Right forelimb (tissue), 1 donor: Measurements from ENCODE around the gene LDB2.

Experiments used
- DNase-seq: peaks from one replicate; pipeline ENCODE4 v3.0.0-alpha.2; 2018

The LDB2 gene

DNA sequence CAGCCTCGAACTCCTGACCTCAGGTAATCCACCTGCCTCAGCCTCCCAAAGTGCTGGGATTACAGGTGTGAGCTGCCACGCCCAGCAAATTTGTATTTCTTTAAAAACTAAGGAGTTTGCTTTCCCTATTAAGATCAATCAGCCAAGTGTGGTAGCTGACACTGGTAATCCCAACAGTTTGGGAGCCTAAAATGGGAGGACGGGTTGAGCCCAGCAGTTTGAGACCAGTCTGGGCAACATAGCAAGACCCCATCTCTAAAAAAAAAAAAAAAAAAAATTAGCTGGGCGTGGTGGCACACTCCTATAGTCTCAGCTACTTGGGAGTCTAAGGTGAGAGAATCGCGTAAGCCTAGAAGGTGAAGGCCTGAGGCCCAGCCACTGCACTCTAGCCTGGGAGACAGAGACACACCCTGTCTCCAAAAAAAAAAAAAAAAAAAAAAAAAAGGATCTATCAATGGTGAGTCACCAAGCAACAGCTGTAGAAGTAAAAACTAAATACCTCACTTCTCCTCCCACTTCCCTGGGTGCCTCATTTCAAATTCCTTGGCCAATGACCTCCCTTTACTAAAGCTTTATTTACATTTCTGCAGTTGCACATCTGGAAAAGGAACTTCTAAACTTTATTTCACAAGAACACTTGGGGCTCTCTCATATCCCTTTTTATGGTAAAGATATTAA lies 54.5 kb downstream of the LDB2 start:
- no peak for DNase-seq

DNA sequence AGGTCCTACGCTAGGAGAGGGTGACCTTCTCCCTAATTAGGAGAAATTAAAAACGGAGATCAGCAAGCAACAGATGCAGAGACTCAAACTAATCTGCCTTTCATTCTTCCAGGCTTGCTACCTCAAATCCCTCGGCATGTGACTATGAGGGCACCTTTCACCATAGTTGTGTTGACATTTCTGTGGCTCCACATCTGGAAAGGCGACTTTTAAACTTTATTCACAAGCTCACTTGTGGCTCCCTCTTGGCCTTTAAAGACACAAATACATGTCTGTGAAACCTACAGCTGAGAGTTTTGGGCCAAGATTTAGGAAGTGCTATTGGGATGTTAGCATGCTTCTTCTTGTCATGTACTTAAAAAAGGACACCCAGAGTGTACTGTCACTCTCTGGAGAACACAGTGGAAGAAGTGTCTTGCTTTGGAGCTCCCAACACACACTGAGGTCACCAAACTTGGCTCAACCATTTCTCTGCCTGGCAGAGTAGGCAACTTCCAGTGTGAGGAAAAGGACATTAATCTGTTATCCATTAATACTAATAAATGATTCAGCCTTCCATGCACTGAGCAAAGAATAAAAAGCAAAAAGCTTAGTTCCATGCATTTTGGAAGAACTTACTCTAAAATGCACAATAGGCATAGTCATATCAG lies 60.1 kb downstream of the LDB2 start:
- no peak for DNase-seq

- DNase-seq = no peak
These were observed 61.0 kb downstream of the LDB2 start for GRCh38 chr4:16837475-16837874.

DNA sequence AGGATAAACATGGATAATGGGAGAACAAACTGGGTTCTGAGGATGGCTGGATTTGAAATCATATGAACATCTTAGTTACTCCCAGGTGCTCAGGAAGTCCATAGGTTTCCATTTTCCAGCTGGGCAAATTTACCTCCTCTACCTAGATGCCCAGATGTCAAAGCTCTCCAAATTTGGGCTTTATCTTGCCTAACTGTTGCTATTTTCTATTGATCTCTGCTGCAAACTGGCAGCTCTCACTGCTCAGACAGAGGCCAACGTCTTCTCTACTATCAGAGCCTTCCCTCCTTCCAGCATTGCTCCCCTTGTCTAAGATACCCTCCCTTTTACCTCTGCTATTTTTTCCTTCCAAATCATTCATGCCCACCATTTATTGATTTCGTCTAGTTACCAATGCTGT lies 62.1 kb downstream of the LDB2 start:
- no peak for DNase-seq

GRCh38 chr4:16835597-16836247 lies 62.7 kb downstream of the LDB2 start:
- DNase-seq = no peak

GRCh38 chr4:16834814-16835213 lies 63.6 kb downstream of the LDB2 start:
- DNase-seq = no peak

DNA sequence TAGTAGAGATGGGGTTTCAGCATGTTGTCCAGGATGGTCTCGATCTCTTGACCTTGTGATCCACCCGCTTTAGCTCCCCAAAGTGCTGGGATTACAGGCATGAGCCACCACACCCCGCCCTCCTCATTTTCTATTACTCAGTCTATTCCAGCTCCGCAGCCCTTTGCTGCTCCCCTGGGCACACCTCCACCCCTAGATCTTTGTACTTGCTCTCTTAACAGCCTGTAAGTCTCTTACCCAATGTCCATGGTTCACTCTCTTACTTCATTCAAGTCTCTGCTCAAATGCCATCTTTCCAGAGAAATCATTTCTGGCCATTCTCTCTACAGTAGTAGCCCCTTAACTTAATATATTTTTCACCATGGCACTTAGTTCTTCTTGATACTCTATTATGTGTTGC lies 64.7 kb downstream of the LDB2 start:
- no peak for DNase-seq

- DNase-seq = no peak
These were observed 68.4 kb downstream of the LDB2 start for GRCh38 chr4:16830081-16830480.

- DNase-seq = no peak
These were observed 70.4 kb downstream of the LDB2 start for GRCh38 chr4:16827794-16828724.

DNA sequence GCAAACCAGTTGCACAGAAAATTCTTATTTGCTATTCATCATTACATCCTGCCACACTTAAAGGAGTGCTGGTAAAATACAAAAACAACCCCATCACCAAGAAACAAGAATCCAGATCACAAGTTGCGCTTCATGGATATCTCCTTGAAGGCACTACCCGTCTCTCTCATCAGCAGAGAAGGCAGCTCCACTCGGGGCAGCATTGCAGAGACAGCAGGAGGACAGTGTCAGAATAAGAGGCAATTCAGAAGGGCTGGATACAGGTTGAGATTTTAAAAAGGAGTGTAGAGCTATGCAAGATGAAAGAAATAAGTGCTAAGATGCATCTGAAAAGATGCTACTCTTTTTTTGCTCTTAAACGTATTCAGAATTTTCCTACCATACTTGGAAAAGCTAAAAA lies 71.4 kb downstream of the LDB2 start:
- no peak for DNase-seq

- no peak for DNase-seq
These were observed 72.0 kb downstream of the LDB2 start for GRCh38 chr4:16826406-16826910.

GRCh38 chr4:16824278-16824806 lies 74.1 kb downstream of the LDB2 start:
- DNase-seq = no peak

DNA sequence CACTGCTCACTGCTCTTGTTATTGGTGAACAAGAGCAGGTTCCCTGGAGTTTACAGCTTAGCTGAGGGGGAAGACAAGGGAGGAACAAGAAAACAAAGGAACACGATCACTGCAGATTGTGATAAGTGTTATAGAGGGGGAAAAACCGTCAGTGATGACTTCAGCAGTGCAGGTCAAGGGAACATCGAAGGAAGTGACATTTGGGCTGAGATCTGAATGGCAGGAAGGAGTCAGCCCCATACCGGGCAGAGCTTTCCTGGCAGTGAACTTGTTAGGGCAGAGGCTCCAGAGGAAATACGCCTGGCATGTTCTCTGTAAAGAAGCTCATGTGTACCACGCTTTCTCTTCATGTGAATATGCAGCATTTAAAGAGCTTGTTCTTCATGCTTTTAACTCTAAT lies 78.1 kb downstream of the LDB2 start:
- DNase-seq = no peak

DNA sequence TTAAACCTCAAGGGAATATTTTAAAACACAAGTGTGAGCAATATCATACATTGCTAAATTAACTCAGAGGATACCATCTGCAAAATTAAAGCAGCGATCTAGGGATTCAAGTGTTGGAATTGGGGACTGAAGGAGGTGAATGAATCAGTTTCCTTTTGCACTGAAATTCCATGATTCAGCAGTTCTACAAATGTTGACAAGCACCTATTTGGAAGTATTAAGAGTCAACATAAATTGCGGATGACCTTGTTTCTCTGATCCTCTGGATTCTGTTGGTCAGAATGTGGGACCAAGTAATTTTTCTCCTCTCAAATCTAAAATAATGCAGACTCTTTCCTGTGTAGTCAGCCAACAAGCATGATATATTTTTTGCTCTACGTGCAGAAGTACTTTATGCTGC lies 78.8 kb downstream of the LDB2 start:
- DNase-seq = no peak

DNA sequence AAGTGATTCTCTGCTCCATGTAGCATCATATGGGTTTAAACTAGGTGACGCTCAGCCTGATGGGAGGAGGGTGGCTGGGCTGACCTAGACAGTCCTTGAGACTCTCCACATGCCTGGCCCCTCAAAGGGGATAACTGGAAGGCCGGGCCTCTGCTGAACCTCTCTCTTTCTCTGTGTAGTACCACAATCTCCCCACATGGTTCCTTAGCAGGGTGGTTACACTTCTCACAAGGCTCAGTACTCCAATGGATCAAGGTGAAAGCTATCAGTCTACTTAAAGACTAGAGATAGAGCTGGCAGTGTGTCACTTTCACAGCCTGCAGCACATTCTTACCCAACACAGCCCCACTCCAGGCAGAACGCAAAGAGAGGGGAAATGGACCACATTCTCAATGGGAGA lies 80.4 kb downstream of the LDB2 start:
- no peak for DNase-seq

DNA sequence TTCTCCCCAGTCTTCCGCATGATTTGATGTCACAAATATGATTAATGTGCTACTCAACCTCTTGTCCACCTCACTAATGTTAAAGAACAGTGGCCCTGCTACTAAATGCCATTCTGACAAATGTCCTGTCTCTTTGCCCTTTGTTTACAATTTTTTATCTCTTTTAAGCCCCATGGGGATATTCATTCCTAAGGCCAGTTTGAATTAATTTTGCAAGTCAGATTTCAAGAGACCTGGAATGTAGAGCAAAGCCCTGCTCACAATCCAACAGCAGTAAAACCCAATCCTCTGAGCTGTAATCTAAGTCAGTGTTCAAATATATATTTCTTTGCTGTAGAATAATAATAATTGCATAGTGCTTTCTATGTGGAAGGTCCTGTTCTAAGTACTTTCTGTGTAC lies 81.2 kb downstream of the LDB2 start:
- DNase-seq = no peak

DNA sequence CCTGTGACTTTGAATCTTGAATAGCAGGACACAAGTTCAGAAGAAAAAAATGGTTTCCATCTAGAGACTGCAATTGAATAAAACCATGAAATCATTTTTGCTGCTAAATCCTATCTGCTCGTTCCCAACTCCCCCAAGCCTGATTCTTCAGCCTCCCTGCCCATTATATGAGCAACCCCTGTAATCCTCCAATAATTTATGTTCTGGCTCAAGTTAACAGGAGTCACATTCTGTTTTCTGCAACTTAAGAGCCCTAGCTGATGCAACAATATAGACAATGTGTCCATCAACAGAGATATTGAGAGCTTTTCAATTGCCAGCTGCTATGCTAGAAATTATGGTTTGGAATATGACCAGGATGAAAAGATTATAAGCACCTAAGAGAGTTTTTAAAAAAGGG lies 84.1 kb downstream of the LDB2 start:
- DNase-seq = no peak

DNA sequence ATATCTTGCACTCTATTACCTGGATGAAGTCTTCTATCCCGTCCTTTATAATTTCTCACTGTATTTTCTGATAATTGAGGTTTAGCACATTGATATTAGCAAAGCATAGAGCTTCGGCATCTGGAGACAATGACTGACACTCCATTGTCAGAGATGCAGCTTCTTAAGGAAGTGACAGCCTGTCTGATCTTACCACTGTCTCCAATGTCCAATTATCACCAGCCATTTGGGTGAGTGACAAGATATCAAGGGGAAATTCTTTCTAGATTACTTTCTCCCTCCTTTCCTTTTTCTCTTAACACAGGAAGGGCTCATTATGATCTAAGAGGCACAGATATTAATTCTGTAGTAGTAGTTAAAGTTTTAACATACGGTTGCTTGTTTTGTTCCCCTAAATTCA lies 86.4 kb downstream of the LDB2 start:
- DNase-seq = no peak

DNA sequence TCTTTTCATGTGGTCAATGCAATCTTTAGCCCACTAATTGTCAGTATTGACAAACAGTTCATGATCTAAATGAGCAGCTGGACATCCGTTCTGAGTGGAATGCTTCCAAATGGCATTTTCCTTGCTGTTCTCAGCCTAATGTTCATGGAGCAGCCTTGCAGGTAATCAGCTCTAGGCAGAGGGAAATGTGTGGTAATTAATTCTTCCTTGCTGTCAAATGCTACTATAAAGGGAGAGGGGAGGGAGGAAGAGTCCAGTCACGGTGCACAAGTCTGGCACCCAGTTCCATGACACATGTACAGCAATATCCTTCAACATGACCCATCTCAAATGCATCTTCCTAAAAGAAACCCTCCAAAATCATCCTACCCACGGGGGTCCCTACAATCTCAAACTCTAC lies 88.5 kb downstream of the LDB2 start:
- DNase-seq = no peak

GRCh38 chr4:16809064-16809463 lies 89.4 kb downstream of the LDB2 start:
- DNase-seq = no peak

- no peak for DNase-seq
These were observed 91.1 kb downstream of the LDB2 start for GRCh38 chr4:16807355-16807754.

DNA sequence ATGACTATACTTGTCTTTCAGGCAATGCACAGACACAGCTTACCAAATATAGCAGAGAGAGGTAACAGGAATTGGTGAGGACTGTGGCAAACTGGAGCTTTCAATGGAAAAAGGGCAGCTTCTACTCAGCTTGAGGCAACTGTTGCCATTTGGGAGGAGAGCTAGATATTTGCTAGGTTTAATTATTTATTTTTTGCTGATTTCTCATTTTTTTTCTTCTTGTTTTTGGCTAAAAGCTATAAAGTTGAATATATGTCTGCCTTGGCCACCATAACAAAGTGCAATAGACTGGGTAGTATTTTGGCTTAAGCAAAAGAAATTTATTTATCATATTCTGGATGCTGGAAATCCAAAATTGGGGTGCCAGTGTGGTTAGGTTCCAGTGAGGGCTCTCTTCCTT lies 93.9 kb downstream of the LDB2 start:
- DNase-seq = no peak

- DNase-seq = no peak
These were observed 96.4 kb downstream of the LDB2 start for GRCh38 chr4:16802044-16802443.
